SK-N-SH (cell line): ENCODE measurements around the gene IL1RL2. TPM values are rescaled to one million over a fixed set of nuclear protein-coding genes. Genes with fewer than 3 reads are reported as not detected.

Experiments used
- CTCF ChIA-PET: fragments of 300-600, 350-600 bp; formaldehyde crosslinking; extraction: SDS; loops from one replicate; lab custom pipeline; 2021; lab: Yijun Ruan, JAX
- POLR2A ChIA-PET: fragments of 350-600 bp; sonication (Branson Sonifier 250); formaldehyde crosslinking; extraction: SDS; loops from one replicate; lab custom pipeline; 2020; ENCODE audit warnings: antibody characterized with exemption, inconsistent platforms; lab: Yijun Ruan, JAX
- DNase-seq: peaks from one replicate; pipeline ENCODE4 v3.0.0; 2012
- H2AFZ ChIP-seq: fragments of 200-600 bp; sonication (generic); 2 replicates; pipeline ENCODE4 v1.8.1; 2016; ENCODE audit warnings: antibody characterized with exemption, mild to moderate bottlenecking, low read depth
- H3F3A ChIP-seq: fragments of 200-600 bp; sonication (generic); replicated peaks from 2 replicates; pipeline ENCODE3; 2016; ENCODE audit warnings: antibody characterized with exemption, mild to moderate bottlenecking; ENCODE audit not compliant: insufficient read depth
- H3K27ac ChIP-seq, 2 experiments: fragments of 200-500 bp in 1 of 2; fragments of 200-600 bp in 1 of 2; sonication (Bioruptor generic) in 1 of 2; sonication (generic), shearing (Covaris generic) in 1 of 2; 2 replicates each; pipeline versions ENCODE4 v1.5.1 to v1.6.1; 2014 to 2016; ENCODE audit warnings: low read depth in 2 of 2, inconsistent platforms in 1 of 2, low read length in 1 of 2, mild to moderate bottlenecking in 1 of 2, mixed read lengths in 1 of 2
- H3K27me3 ChIP-seq: fragments of 200-600 bp; sonication (generic), shearing (Covaris generic); 2 replicates; pipeline ENCODE4 v1.6.1; 2016; ENCODE audit warnings: mixed run types; ENCODE audit not compliant: insufficient read depth
- H3K36me3 ChIP-seq, 2 experiments: fragments of 200-500 bp in 1 of 2; fragments of 200-600 bp in 1 of 2; sonication (Bioruptor generic) in 1 of 2; sonication (generic) in 1 of 2; replicated peaks in 1 of 2; 2 replicates each; pipeline versions ENCODE3 to v1.5.1; 2014 to 2016; ENCODE audit warnings: low read length in 1 of 2, mild to moderate bottlenecking in 1 of 2; ENCODE audit not compliant: insufficient read depth in 2 of 2, control insufficient read depth in 1 of 2
- H3K4me1 ChIP-seq, 2 experiments: fragments of 200-500 bp in 1 of 2; fragments of 200-600 bp in 1 of 2; sonication (Bioruptor generic) in 1 of 2; sonication (generic), shearing (Covaris generic) in 1 of 2; 2 replicates each; pipeline versions ENCODE4 v1.5.1 to v1.6.1; 2014 to 2016; ENCODE audit warnings: low read depth in 1 of 2, low read length in 1 of 2, mixed run types in 1 of 2; ENCODE audit not compliant: insufficient read depth in 2 of 2, control insufficient read depth in 1 of 2
- H3K4me2 ChIP-seq: fragments of 200-600 bp; sonication (generic), shearing (Covaris generic); 2 replicates; pipeline ENCODE4 v1.6.1; 2017; ENCODE audit warnings: mixed run types
- H3K4me3 ChIP-seq, 2 experiments: fragments of 200-500 bp in 1 of 2; fragments of 200-600 bp in 1 of 2; sonication (Bioruptor generic) in 1 of 2; sonication (generic), shearing (Covaris generic) in 1 of 2; 2 replicates each; pipeline versions ENCODE4 v1.5.1 to v1.8.1; 2014 to 2016; ENCODE audit warnings: low read depth in 2 of 2, inconsistent platforms in 1 of 2, low read length in 1 of 2, mild to moderate bottlenecking in 1 of 2, mixed read lengths in 1 of 2, moderate library complexity in 1 of 2
- H3K79me2 ChIP-seq: fragments of 200-600 bp; sonication (generic); 2 replicates; pipeline ENCODE4 v1.8.1; 2017; ENCODE audit warnings: mild to moderate bottlenecking; ENCODE audit not compliant: insufficient read depth
- H3K9ac ChIP-seq: fragments of 200-600 bp; sonication (generic); 2 replicates; pipeline ENCODE4 v1.6.1; 2017; ENCODE audit warnings: mixed run types
- H3K9me2 ChIP-seq: fragments of 200-600 bp; sonication (generic); 2 replicates; pipeline ENCODE4 v1.6.1; 2017; ENCODE audit warnings: mixed run types
- H3K9me3 ChIP-seq: fragments of 200-600 bp; sonication (generic); 2 replicates; pipeline ENCODE4 v1.6.1; 2017; ENCODE audit warnings: mixed run types, mild to moderate bottlenecking, moderate library complexity
- H4K20me1 ChIP-seq: fragments of 200-600 bp; sonication (generic); 2 replicates; pipeline ENCODE4 v1.6.1; 2017; ENCODE audit warnings: mild to moderate bottlenecking, mixed run types; ENCODE audit not compliant: insufficient read depth
- CHD2 ChIP-seq: fragments of 150-350 bp; IDR thresholded peaks from 2 replicates; pipeline ENCODE4 v1.6.1; 2018; ENCODE audit warnings: low read length; ENCODE audit not compliant: partially characterized antibody
- EZH2phosphoT487 ChIP-seq: fragments of 200-600 bp; sonication (generic); IDR thresholded peaks from 2 replicates; pipeline ENCODE4 v1.6.1; 2017; ENCODE audit warnings: low read depth, mixed run types, mild to moderate bottlenecking, antibody characterized with exemption, moderate library complexity, borderline replicate concordance
- FOXM1 ChIP-seq: IDR thresholded peaks from 2 replicates; pipeline ENCODE4 v1.4.0; 2012; ENCODE audit warnings: low read depth, mild to moderate bottlenecking
- GATA2 ChIP-seq: sonication (generic); formaldehyde crosslinking; IDR thresholded peaks from 2 replicates; pipeline ENCODE4 v1.5.0; 2020; ENCODE audit warnings: mild to moderate bottlenecking, missing genetic modification reagents
- JUND ChIP-seq: IDR thresholded peaks from 2 replicates; pipeline ENCODE4 v1.4.0; 2012
- MXI1 ChIP-seq: IDR thresholded peaks from 2 replicates; pipeline ENCODE4 v1.6.1; 2012; ENCODE audit warnings: mild to moderate bottlenecking, low read depth, low read length, improper control_type of control experiment
- POLR2AphosphoS5 ChIP-seq: IDR thresholded peaks from 2 replicates; pipeline ENCODE4 v1.6.1; 2012; ENCODE audit warnings: low read depth, low read length
- RFX5 ChIP-seq: IDR thresholded peaks from 2 replicates; pipeline ENCODE4 v1.6.1; 2012; ENCODE audit warnings: mild to moderate bottlenecking, improper control_type of control experiment, low read length
- SMC3 ChIP-seq: IDR thresholded peaks from 2 replicates; pipeline ENCODE4 v1.6.1; 2012; ENCODE audit warnings: low read depth, low read length, improper control_type of control experiment
- TAF1 ChIP-seq: IDR thresholded peaks from 2 replicates; pipeline ENCODE4 v1.6.1; 2012; ENCODE audit warnings: low read depth, mild to moderate bottlenecking, low read length, moderate library complexity, borderline replicate concordance
- TEAD4 ChIP-seq: IDR thresholded peaks from 2 replicates; pipeline ENCODE4 v1.4.0; 2012; ENCODE audit warnings: mild to moderate bottlenecking, borderline replicate concordance; ENCODE audit not compliant: insufficient read depth
- WGBS: methylation state at CpG from one replicate; pipeline ENCODE4 v1.1.6; 2017; ENCODE audit warnings: low lambda C conversion rate; 5-methylcytosine and 5-hydroxymethylcytosine counted together
- polyA plus RNA-seq, 3 experiments: library from polyadenylated mRNA; depleted of rRNA; stranded (reverse); fragments of >200 nt; gene quantifications; 2 replicates each; pipeline ENCODE4 v1.2.3, GENCODE V29; 2012
- TF ChIP-seq, protein P1 (sequence below): IDR thresholded peaks from 2 replicates; pipeline ENCODE4 v1.6.1; 2012; ENCODE audit warnings: mild to moderate bottlenecking, low read depth, low read length, moderate library complexity
- TF ChIP-seq, protein P2 (sequence below): fragments of 200-600 bp; sonication (generic); IDR thresholded peaks from 2 replicates; pipeline ENCODE4 v1.6.1; 2017; ENCODE audit warnings: antibody characterized with exemption, mild to moderate bottlenecking, moderate library complexity
- TF ChIP-seq, protein P3 (sequence below): IDR thresholded peaks from 2 replicates; pipeline ENCODE4 v1.4.0; 2012; ENCODE audit warnings: low read depth

Gene IL1RL2
- polyA plus RNA-seq, 1 of the 3 experiments (the other 2 are of a cell fraction), result 0.05 TPM

DNA sequence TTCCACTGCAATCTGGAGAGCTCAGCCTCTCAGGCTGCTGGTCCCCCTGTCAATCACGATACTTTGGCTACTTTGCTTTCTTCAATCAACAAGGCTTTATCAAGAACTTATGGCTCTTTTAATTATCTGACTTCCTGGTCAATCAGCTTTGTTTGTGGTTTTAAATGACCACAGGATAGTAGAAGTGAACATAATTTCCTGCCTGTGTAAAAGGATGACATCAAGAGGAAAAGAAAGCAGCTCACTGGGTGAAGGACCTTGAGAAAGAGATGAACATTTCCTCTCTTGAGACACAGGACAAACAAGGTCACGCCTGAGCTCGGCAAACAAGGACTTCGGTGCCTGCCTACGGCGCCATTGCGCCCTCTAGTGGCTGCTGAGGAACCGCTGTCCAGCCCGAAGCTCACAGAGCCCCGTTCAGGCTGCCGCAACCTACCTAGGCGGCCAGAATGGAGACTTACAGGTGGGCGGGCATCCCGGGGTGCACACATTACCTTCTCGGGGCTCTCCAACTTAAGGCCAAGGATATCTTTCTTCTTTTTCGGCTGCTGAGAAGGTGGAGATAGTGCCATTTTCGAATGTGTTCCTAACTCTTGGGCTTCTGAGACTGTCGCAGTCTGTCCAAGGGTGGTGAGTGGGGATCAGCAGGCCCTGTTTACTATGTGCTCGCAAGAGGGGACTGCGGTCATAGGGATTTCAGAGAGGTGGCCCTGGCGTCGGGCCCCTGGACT lies 54.0 kb downstream of the IL1RL2 start (continued):
- TF ChIP-seq, protein P1, sequence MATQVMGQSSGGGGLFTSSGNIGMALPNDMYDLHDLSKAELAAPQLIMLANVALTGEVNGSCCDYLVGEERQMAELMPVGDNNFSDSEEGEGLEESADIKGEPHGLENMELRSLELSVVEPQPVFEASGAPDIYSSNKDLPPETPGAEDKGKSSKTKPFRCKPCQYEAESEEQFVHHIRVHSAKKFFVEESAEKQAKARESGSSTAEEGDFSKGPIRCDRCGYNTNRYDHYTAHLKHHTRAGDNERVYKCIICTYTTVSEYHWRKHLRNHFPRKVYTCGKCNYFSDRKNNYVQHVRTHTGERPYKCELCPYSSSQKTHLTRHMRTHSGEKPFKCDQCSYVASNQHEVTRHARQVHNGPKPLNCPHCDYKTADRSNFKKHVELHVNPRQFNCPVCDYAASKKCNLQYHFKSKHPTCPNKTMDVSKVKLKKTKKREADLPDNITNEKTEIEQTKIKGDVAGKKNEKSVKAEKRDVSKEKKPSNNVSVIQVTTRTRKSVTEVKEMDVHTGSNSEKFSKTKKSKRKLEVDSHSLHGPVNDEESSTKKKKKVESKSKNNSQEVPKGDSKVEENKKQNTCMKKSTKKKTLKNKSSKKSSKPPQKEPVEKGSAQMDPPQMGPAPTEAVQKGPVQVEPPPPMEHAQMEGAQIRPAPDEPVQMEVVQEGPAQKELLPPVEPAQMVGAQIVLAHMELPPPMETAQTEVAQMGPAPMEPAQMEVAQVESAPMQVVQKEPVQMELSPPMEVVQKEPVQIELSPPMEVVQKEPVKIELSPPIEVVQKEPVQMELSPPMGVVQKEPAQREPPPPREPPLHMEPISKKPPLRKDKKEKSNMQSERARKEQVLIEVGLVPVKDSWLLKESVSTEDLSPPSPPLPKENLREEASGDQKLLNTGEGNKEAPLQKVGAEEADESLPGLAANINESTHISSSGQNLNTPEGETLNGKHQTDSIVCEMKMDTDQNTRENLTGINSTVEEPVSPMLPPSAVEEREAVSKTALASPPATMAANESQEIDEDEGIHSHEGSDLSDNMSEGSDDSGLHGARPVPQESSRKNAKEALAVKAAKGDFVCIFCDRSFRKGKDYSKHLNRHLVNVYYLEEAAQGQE, result peak; percentile 90
- TF ChIP-seq, protein P2, sequence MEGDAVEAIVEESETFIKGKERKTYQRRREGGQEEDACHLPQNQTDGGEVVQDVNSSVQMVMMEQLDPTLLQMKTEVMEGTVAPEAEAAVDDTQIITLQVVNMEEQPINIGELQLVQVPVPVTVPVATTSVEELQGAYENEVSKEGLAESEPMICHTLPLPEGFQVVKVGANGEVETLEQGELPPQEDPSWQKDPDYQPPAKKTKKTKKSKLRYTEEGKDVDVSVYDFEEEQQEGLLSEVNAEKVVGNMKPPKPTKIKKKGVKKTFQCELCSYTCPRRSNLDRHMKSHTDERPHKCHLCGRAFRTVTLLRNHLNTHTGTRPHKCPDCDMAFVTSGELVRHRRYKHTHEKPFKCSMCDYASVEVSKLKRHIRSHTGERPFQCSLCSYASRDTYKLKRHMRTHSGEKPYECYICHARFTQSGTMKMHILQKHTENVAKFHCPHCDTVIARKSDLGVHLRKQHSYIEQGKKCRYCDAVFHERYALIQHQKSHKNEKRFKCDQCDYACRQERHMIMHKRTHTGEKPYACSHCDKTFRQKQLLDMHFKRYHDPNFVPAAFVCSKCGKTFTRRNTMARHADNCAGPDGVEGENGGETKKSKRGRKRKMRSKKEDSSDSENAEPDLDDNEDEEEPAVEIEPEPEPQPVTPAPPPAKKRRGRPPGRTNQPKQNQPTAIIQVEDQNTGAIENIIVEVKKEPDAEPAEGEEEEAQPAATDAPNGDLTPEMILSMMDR, result peak; percentile 97

DNA sequence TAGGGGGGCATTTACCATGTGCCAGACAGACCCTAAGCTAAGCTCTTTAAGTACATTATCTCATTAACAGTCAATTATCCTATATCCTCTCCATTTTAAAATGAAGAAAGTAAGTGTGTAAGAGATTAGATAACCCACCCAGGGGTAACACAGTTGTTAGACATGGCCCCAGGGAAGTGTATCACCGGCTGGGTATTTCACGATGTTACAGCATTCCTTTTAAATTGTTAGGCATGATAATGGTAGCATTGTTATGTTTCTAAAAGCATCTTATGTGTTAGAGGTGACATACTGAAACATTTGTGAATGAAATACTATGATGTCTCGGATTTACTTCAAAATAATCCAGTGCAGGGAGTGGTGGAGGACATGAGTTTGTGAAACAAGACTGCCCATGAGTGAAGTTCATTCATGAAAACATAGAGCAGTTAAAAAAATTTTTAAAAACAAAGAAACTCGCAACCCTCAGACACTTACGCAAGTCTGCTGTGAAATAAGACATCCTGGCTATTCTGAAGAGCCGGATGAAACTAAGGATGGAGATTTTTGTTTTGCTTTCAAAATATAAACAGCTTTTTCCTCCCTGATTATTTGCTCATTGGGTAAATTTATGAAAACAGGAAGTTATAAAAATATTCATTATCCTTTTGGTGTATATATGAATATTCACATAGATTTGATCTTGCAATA lies 54.9 kb downstream of the IL1RL2 start:
- H3K9me2 ChIP-seq, result no peaks in the 10 kb centered on the region
- H4K20me1 ChIP-seq, result no peaks in the 10 kb centered on the region
- H3K27me3 ChIP-seq, result no peaks in the 10 kb centered on the region
- no peak overlapping the region for H3K4me2 ChIP-seq
- no peaks in the 10 kb centered on the region for H3K9me3 ChIP-seq
- H3K4me1 ChIP-seq, result peaks cover 4 to 9% of the 10 kb centered on the region in 2 experiments; a peak in 2 of 4 replicates
- H3K27ac ChIP-seq, result no peak overlapping the region
- H3K79me2 ChIP-seq, result no peaks in the 10 kb centered on the region
- H3K36me3 ChIP-seq, result no peaks in the 10 kb centered on the region
- DNase-seq, result no peak
- POLR2A ChIA-PET, result no interaction called here
- no peaks in the 10 kb centered on the region for H3F3A ChIP-seq
- H3K9ac ChIP-seq, result no peak overlapping the region
- CTCF ChIA-PET, result interaction anchor here (0.7 to 11.4 kb wide), 16 partner anchors 22 to 900 kb away, joined by 3 to 159 read pairs (median 4); no protein-coding TSS in a partner anchor
- H2AFZ ChIP-seq, result no peak overlapping the region
- H3K4me3 ChIP-seq, result no peak overlapping the region
- 73% methylated on average over 6 of the region's 6 CpGs for WGBS
- TF ChIP-seq GATA2 (CRISPR knock-in tag) (no peak), TAF1 (no peak), EZH2phosphoT487 (no peak), POLR2AphosphoS5 (no peak), SMC3 (no peak), RFX5 (no peak), MXI1 (no peak), JUND (no peak), TEAD4 (no peak), FOXM1 (no peak), CHD2 (no peak)
- TF ChIP-seq, protein P3, sequence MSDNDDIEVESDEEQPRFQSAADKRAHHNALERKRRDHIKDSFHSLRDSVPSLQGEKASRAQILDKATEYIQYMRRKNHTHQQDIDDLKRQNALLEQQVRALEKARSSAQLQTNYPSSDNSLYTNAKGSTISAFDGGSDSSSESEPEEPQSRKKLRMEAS, result no peak
